ENCODE results near the gene PROCR.
A peak's percentile ranks its signal among the peaks of the same experiment; 100 is the strongest.
"Not testable (repeated sequence)": the region's sequence is repeated elsewhere in the genome, so short reads cannot be mapped to it uniquely, and the experiment has no call there.

The PROCR gene

GRCh38 chr20:35199740-35200139, 27.9 kb downstream of the PROCR start:
- Mint-ChIP-seq H3K36me3 (peaks cover 25% of the 10 kb centered on the region), H3K9me3 (ENCODE audit: low read depth) (peaks cover 8% of the 10 kb centered on the region), H3K27me3 (no peaks in the 10 kb centered on the region), H3K27ac (no peak overlapping the region), H3K4me3 (no peak overlapping the region), H3K4me1 (ENCODE audit: low read depth) (no peaks in the 10 kb centered on the region)

- peaks cover 23% of the 10 kb centered on the region for H3K36me3 Mint-ChIP-seq
- H3K27ac Mint-ChIP-seq, result no peak overlapping the region
- no peak overlapping the region for H3K4me3 Mint-ChIP-seq
These were observed 28.4 kb downstream of the PROCR start for GRCh38 chr20:35200267-35200666.

DNA sequence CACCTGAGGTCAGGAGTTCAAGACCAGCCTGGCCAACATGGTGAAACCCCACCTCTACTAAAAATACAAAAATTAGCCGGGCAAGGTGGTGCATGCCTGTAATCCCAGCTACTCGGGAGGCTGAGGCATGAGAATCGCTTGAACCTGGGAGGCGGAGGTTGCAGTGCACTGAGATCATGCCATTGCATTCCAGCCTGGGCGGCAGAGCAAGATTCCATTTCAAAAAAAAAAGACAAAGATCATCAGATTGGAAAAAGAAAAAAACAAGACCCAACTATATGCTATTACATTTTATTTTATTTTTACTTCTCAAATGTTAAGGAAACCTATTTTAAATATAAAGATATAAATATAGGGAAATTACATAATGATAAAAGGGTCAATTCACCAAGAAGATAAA, 29.6 kb downstream of the PROCR start:
- not testable (repeated sequence) for H3K9me3 Mint-ChIP-seq (ENCODE audit: low read depth); H3K4me1 Mint-ChIP-seq (ENCODE audit: low read depth); H3K27ac Mint-ChIP-seq; H3K4me3 Mint-ChIP-seq; H3K27me3 Mint-ChIP-seq
- peaks cover 20% of the 10 kb centered on the region for H3K36me3 Mint-ChIP-seq

More at GRCh38 chr20:35200267-35200666, 28.4 kb downstream of the PROCR start:
- H3K27me3 Mint-ChIP-seq, result no peaks in the 10 kb centered on the region
- H3K4me1 Mint-ChIP-seq (ENCODE audit: low read depth), result no peaks in the 10 kb centered on the region
- H3K9me3 Mint-ChIP-seq (ENCODE audit: low read depth), result peaks cover 8% of the 10 kb centered on the region

DNA sequence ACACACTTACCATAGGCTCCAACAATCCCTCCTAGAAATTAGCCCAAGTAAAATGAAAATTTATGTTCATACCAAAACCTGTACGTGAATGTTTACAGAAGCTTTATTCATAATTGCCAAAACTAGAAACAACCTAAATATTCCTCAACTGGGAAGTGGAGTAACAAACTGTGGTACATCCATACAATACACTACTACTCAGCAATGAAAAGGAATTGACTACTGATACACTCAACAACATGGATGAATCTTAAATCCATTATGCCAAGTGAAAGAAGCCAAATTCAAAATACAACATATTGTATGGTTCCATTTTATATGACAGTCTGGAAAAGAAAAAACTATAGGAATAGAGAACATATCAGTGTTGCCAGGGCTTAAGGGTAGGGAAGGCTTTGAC, 34.9 kb downstream of the PROCR start:
- Mint-ChIP-seq H3K36me3 (peaks cover 6% of the 10 kb centered on the region), H3K27ac (no peak overlapping the region), H3K4me3 (no peak overlapping the region), H3K9me3 (ENCODE audit: low read depth) (no peaks in the 10 kb centered on the region), H3K27me3 (no peaks in the 10 kb centered on the region), H3K4me1 (ENCODE audit: low read depth) (no peaks in the 10 kb centered on the region)

GRCh38 chr20:35207950-35208611, 36.2 kb downstream of the PROCR start:
- Mint-ChIP-seq H3K4me1 (ENCODE audit: low read depth) (no peaks in the 10 kb centered on the region), H3K4me3 (no peak overlapping the region), H3K27ac (no peak overlapping the region), H3K36me3 (peaks cover 6% of the 10 kb centered on the region), H3K9me3 (ENCODE audit: low read depth) (no peaks in the 10 kb centered on the region), H3K27me3 (no peaks in the 10 kb centered on the region)

DNA sequence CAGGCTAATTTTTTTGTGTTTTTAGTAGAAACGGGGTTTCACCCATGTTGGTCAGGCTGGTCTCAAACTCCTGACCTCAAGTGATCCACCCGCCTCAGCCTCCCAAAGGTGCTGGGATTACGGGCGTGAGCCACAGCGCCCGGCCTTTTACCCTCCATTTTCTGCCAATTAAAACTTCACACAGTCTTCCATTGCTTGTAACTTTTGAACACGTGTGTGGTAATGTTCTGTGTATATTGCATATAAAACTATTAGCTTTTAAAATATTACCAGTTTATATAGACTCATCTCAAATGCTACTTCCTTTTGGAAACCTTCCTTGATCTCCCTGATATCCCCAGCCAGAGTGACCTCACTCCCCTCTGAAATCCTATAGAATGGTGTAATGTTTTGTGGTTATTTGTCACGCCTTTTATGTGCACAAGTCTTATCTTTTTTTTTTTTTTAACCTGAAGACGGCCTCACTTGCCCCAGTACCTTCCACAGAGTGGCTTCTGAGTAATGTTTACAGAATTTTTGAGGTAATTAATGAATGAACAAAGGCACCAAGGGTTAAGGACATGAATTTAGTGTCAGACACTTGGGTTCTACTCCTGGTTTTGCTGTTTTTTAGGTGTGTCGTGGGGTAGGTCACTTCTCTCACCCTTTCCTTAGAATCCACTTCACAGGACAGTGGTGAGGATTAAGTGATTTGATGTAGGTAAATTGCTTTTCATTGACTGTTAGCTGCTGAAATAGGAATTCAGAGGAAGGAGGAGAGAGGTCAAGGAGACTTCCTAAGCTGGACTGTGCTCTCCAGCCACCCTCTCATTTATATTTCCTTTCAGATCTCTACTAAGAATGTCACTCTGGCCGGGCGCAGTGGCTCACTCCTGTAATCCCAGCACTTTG, 43.4 kb downstream of the PROCR start:
- Mint-ChIP-seq H3K4me3 (no peak overlapping the region), H3K9me3 (ENCODE audit: low read depth) (no peaks in the 10 kb centered on the region), H3K4me1 (ENCODE audit: low read depth) (no peaks in the 10 kb centered on the region), H3K36me3 (peaks cover 20% of the 10 kb centered on the region), H3K27me3 (no peaks in the 10 kb centered on the region), H3K27ac (no peak overlapping the region)

DNA sequence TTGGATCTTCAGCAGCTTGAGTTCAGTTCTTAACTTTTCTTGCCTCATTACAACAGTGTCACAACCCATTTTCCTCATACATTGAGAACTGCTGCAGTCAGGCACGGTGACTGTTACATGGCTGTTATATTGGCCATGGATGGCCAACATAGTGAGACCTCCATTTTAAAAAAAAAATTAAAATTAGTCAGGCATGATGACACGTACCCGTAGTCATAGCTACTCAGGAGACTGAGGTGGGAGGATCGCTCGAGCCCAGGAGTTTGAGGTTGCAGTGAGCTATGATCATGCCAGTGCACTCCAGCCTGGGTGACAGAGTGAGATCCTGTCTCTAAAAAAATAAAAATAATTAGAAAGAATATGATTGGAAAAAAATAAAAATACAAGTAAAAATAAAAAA, 44.7 kb downstream of the PROCR start:
- Mint-ChIP-seq H3K36me3 (peaks cover 20% of the 10 kb centered on the region), H3K27me3 (no peaks in the 10 kb centered on the region), H3K4me1 (ENCODE audit: low read depth) (no peaks in the 10 kb centered on the region), H3K4me3 (no peak overlapping the region), H3K27ac (no peak overlapping the region), H3K9me3 (ENCODE audit: low read depth) (no peaks in the 10 kb centered on the region)

GRCh38 chr20:35223941-35224340, 52.1 kb downstream of the PROCR start:
- peaks cover 5% of the 10 kb centered on the region for H3K9me3 Mint-ChIP-seq (ENCODE audit: low read depth)
- H3K36me3 Mint-ChIP-seq, result peaks cover 12% of the 10 kb centered on the region
- no peak overlapping the region for H3K4me3 Mint-ChIP-seq
- peaks cover 11% of the 10 kb centered on the region for H3K4me1 Mint-ChIP-seq (ENCODE audit: low read depth)
- H3K27ac Mint-ChIP-seq, result no peak overlapping the region
- H3K27me3 Mint-ChIP-seq, result peaks cover 19% of the 10 kb centered on the region

- H3K4me1 Mint-ChIP-seq (ENCODE audit: low read depth), result peaks cover 11% of the 10 kb centered on the region
- H3K36me3 Mint-ChIP-seq, result peaks cover 17% of the 10 kb centered on the region
- no peak overlapping the region for H3K4me3 Mint-ChIP-seq
- H3K27ac Mint-ChIP-seq, result no peak overlapping the region
- H3K27me3 Mint-ChIP-seq, result peaks cover 25% of the 10 kb centered on the region
- H3K9me3 Mint-ChIP-seq (ENCODE audit: low read depth), result peaks cover 5% of the 10 kb centered on the region
These were observed 52.7 kb downstream of the PROCR start for GRCh38 chr20:35224536-35224935.

GRCh38 chr20:35225319-35226125, 53.6 kb downstream of the PROCR start:
- Mint-ChIP-seq H3K4me1 (ENCODE audit: low read depth) (peaks cover 11% of the 10 kb centered on the region), H3K27me3 (peaks cover 27% of the 10 kb centered on the region), H3K4me3 (peak overlapping the region; percentile 78), H3K36me3 (peaks cover 21% of the 10 kb centered on the region), H3K9me3 (ENCODE audit: low read depth) (peaks cover 5% of the 10 kb centered on the region), H3K27ac (no peak overlapping the region)

- Mint-ChIP-seq H3K36me3 (peaks cover 28% of the 10 kb centered on the region), H3K27me3 (peaks cover 27% of the 10 kb centered on the region), H3K27ac (peak within 1 kb of the TSS; percentile 16), H3K4me1 (ENCODE audit: low read depth) (peaks cover 11% of the 10 kb centered on the region), H3K4me3 (peak within 1 kb of the TSS; percentile 79), H3K9me3 (ENCODE audit: low read depth) (peaks cover 5% of the 10 kb centered on the region)
These were observed 54.4 kb downstream of the PROCR start, which contains the start of gene MMP24 for GRCh38 chr20:35226126-35226883. TSS of gene MMP24 (plus strand) at chr20:35226690. CDS start at chr20:35226739, 49 bp downstream.
